WTC11 (cell line): ENCODE results near the gene GHRL.

Source experiments
- CREM ChIP-seq: sonication (generic); formaldehyde crosslinking; IDR thresholded peaks from 2 replicates; pipeline ENCODE4 v1.8.1; 2022; ENCODE audit warnings: mild to moderate bottlenecking, missing genetic modification reagents, moderate library complexity
- CTCF ChIP-seq: fragments of 200-600 bp; IDR thresholded peaks from 2 replicates; pipeline ENCODE4 v1.8.0; 2022; ENCODE audit warnings: antibody characterized with exemption
- E2F4 ChIP-seq: sonication (generic); formaldehyde crosslinking; IDR thresholded peaks from 2 replicates; pipeline ENCODE4 v1.8.1; 2022; ENCODE audit warnings: low read depth, mild to moderate bottlenecking, moderate library complexity, missing genetic modification reagents, borderline replicate concordance
- JUN ChIP-seq: sonication (generic); formaldehyde crosslinking; IDR thresholded peaks from 2 replicates; pipeline ENCODE4 v1.8.0; 2023; ENCODE audit warnings: mild to moderate bottlenecking, missing genetic modification reagents
- NR1H2 ChIP-seq: sonication (generic); formaldehyde crosslinking; IDR thresholded peaks from 2 replicates; pipeline ENCODE4 v1.9.0; 2021; ENCODE audit warnings: mild to moderate bottlenecking, moderate library complexity, missing genetic modification reagents
- SP1 ChIP-seq: sonication (generic); formaldehyde crosslinking; conservative IDR thresholded peaks from 2 replicates; pipeline ENCODE4 v1.8.1; 2022; ENCODE audit warnings: missing genetic modification reagents
- TEAD1 ChIP-seq: sonication (generic); formaldehyde crosslinking; IDR thresholded peaks from 2 replicates; pipeline ENCODE4 v1.8.0; 2022; ENCODE audit warnings: mild to moderate bottlenecking, missing genetic modification reagents

- TF ChIP-seq CTCF (no peak), SP1 (CRISPR knock-in tag) (no peak), NR1H2 (CRISPR knock-in tag) (no peak), TEAD1 (CRISPR knock-in tag) (no peak), E2F4 (CRISPR knock-in tag) (no peak), JUN (no peak), CREM (no peak)
These were observed 4.7 kb downstream of the GHRL start for GRCh38 chr3:10287936-10288574.
